ENCODE data around the gene PHF1.

PHF1 gene

DNA sequence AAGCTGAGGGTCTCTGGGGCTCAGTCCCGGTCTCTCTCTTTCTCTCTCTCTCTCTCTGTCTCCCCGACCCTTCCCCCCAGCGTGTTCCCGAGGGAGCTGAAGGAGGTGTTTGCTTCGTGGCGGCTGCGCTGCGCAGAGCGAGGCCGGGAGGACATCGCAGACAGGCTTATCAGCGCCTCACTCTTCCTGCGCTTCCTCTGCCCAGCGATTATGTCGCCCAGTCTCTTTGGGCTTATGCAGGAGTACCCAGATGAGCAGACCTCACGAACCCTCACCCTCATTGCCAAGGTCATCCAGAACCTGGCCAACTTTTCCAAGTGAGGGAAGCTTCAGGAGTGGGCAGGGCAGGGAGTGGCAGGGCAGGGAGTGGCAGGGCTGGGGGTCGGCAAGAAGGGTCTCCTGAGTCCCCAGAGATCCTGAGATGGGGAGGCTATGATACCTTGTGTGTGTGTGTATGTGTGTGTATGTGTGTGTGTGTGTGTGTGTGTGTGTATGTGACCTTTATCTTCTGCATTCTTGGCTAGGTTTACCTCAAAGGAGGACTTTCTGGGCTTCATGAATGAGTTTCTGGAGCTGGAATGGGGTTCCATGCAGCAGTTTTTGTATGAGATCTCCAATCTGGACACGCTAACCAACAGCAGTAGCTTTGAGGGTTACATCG is 30.0 kb downstream of the PHF1 start:
- DNase-seq (ENCODE audit: low read depth): no peak
- no peak overlapping the region for H3K4me3 ChIP-seq (ENCODE audit: low read length)
- TF ChIP-seq, protein P1, sequence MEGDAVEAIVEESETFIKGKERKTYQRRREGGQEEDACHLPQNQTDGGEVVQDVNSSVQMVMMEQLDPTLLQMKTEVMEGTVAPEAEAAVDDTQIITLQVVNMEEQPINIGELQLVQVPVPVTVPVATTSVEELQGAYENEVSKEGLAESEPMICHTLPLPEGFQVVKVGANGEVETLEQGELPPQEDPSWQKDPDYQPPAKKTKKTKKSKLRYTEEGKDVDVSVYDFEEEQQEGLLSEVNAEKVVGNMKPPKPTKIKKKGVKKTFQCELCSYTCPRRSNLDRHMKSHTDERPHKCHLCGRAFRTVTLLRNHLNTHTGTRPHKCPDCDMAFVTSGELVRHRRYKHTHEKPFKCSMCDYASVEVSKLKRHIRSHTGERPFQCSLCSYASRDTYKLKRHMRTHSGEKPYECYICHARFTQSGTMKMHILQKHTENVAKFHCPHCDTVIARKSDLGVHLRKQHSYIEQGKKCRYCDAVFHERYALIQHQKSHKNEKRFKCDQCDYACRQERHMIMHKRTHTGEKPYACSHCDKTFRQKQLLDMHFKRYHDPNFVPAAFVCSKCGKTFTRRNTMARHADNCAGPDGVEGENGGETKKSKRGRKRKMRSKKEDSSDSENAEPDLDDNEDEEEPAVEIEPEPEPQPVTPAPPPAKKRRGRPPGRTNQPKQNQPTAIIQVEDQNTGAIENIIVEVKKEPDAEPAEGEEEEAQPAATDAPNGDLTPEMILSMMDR (conservative IDR thresholded peaks at IDR 0.05; ENCODE audit: low read length): no peak

DNA sequence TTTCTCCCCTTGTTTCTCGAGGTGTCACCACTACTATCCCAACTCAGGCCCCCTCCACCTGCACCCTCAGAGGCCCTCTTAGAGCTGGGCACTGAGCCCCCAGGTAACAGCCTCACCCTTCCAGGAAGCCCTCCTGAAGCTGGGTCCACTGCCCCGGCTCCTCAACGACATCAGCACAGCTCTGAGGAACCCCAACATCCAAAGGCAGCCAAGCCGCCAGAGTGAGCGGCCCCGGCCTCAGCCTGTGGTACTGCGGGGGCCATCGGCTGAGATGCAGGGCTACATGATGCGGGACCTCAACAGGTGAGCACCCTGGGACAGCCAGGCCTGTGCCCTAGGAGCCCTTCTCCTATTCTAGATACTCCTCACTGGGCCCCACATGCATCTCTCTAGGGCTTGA is 30.6 kb downstream of the PHF1 start:
- no peak overlapping the region for H3K4me3 ChIP-seq (ENCODE audit: low read length)
- TF ChIP-seq, protein P1 (conservative IDR thresholded peaks at IDR 0.05; ENCODE audit: low read length): no peak
- no peak for DNase-seq (ENCODE audit: low read depth)

GRCh38 chr6:33442283-33442682 is 31.5 kb downstream of the PHF1 start:
- H3K4me3 ChIP-seq (ENCODE audit: low read length): no peak overlapping the region
- no peak for DNase-seq (ENCODE audit: low read depth)
- TF ChIP-seq, protein P1 (conservative IDR thresholded peaks at IDR 0.05; ENCODE audit: low read length): no peak

GRCh38 chr6:33443025-33443424 is 32.2 kb downstream of the PHF1 start:
- H3K4me3 ChIP-seq (ENCODE audit: low read length): no peak overlapping the region
- DNase-seq (ENCODE audit: low read depth): no peak
- TF ChIP-seq, protein P1 (conservative IDR thresholded peaks at IDR 0.05; ENCODE audit: low read length): no peak

GRCh38 chr6:33443619-33444504 is 33.0 kb downstream of the PHF1 start:
- H3K4me3 ChIP-seq (ENCODE audit: low read length): no peak overlapping the region
- no peak for DNase-seq (ENCODE audit: low read depth)
- TF ChIP-seq, protein P1 (conservative IDR thresholded peaks at IDR 0.05; ENCODE audit: low read length): no peak

DNA sequence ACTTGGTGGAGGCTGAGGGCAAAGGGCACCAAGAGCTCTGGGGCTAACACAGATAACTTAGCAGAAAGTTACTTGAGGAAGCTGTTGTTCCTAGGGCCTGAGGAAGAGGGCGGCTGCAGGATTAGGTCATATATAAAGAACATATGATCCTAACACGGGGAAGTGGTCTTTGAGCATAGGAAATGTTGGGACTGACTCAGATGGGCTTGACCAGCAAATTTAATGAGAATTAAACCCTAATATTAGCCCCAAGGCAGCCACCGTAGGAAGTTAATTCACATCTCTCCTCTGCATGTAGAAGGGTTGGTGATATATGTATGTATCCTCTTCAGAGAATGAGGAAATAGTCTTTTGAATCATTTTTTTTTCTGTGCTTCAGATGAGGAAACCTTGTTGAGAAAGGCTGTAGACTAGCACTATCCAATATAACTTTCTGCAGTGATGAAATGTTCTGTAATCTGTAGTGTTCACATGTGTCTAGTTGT is 34.3 kb downstream of the PHF1 start:
- H3K4me3 ChIP-seq (ENCODE audit: low read length): no peak overlapping the region
- TF ChIP-seq, protein P1 (conservative IDR thresholded peaks at IDR 0.05; ENCODE audit: low read length): no peak
- DNase-seq (ENCODE audit: low read depth): no peak
